ENCODE data around the gene HIRA. TPM values are rescaled to one million over a fixed set of nuclear protein-coding genes. Genes with fewer than 3 reads are reported as not detected.
"Not testable (repeated sequence)": the region's sequence is repeated elsewhere in the genome, so short reads cannot be mapped to it uniquely, and the experiment has no call there.

The HIRA gene
- total RNA-seq, 2 donors from 2014 or later: 23.8 to 25.7 TPM

DNA sequence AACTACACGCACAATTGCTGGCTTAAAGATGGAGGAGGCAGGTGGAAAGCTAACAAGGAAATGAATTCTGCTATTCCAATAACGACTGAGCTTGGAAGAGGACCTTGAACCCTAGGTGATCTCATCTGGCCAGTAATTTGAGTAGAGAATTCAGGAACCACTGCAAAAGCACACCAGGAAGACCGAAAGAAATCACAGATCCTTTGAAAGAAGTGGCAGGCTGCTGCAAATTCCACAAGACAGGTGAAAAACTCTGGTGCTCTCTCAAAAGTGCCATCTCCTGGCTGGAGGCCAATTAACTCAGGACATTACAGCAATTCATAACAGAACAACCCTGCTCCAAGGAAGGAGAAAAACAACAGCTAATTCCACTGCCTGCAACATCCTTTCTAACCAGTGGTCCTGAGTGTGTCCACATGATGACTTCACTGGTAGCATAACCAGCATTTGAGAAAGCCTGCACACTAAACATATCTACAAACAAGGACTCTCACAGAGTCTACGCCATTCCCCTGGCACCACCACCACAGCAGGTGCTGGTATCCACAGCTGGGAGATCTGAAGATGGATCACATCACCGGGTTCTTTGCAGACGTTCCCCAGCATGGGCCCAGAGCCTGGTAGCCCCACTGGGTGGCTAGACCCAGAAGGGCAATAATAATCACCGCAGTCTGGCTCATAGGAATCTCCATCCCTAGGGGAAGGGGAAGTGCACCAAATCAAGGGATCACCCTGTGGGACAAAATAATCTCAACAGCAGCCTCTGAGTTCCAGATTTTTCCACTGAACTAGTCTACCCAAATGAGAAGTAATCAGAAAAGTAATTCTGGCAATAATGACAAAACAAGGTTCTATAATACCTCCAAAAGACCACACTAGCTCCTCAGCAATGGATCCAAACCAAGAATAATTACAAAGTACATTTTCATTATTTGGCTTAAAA lies 95.1 kb downstream of the HIRA start:
- no peak for ATAC-seq (ENCODE audit: insufficient number of reproducible peaks, low FRiP score, low read depth)

DNA sequence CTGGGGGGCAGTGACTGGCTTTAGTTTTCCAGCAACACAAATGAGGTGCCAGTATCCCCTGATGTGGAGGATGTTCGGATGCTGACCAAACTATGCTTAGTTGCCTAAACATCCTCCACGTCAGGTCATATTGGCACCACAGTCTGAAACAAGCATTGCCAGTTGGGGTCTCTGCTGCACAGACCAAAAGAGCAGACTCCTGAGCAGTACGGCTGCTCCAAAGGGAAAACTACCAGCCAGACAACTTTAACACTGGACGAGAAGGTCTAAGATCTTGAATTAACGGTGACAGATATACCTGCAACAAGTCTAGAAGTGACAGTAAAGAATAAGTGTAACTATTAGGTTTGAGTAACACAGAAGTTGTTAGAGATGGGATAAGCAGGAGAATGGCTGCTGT lies 99.6 kb downstream of the HIRA start:
- no peak for ATAC-seq (ENCODE audit: insufficient number of reproducible peaks, low FRiP score, low read depth)
- TF ChIP-seq, protein P1, sequence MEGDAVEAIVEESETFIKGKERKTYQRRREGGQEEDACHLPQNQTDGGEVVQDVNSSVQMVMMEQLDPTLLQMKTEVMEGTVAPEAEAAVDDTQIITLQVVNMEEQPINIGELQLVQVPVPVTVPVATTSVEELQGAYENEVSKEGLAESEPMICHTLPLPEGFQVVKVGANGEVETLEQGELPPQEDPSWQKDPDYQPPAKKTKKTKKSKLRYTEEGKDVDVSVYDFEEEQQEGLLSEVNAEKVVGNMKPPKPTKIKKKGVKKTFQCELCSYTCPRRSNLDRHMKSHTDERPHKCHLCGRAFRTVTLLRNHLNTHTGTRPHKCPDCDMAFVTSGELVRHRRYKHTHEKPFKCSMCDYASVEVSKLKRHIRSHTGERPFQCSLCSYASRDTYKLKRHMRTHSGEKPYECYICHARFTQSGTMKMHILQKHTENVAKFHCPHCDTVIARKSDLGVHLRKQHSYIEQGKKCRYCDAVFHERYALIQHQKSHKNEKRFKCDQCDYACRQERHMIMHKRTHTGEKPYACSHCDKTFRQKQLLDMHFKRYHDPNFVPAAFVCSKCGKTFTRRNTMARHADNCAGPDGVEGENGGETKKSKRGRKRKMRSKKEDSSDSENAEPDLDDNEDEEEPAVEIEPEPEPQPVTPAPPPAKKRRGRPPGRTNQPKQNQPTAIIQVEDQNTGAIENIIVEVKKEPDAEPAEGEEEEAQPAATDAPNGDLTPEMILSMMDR (IDR thresholded peaks at IDR 0.05): no peak
- H3K27me3 ChIP-seq (replicated peaks; ENCODE audit: insufficient read depth): no peaks in the 10 kb centered on the region
- no peak overlapping the region for H3K27ac ChIP-seq
- H3K36me3 ChIP-seq: peaks cover 51% of the 10 kb centered on the region
- H3K9me3 ChIP-seq: peaks cover 19% of the 10 kb centered on the region
- H3K4me3 ChIP-seq: no peak overlapping the region
- DNase-seq (ENCODE audit: low spot score): no peak
- H3K4me1 ChIP-seq (ENCODE audit: control insufficient read depth in 1 of 2, low read depth in 2 of 2): no peaks in the 10 kb centered on the region

More for the DNA sequence above, 95.1 kb downstream of the HIRA start:
- Histone ChIP-seq H3K27me3 (replicated peaks; ENCODE audit: insufficient read depth) (no peaks in the 10 kb centered on the region), H3K9me3 (peaks cover 37% of the 10 kb centered on the region), H3K36me3 (peaks cover 53% of the 10 kb centered on the region), H3K4me1 (ENCODE audit: control insufficient read depth in 1 of 2, low read depth in 2 of 2) (no peaks in the 10 kb centered on the region), H3K27ac (no peak overlapping the region), H3K4me3 (no peak overlapping the region)
- TF ChIP-seq, protein P1 (IDR thresholded peaks at IDR 0.05): no peak
- DNase-seq (ENCODE audit: low spot score): no peak

DNA sequence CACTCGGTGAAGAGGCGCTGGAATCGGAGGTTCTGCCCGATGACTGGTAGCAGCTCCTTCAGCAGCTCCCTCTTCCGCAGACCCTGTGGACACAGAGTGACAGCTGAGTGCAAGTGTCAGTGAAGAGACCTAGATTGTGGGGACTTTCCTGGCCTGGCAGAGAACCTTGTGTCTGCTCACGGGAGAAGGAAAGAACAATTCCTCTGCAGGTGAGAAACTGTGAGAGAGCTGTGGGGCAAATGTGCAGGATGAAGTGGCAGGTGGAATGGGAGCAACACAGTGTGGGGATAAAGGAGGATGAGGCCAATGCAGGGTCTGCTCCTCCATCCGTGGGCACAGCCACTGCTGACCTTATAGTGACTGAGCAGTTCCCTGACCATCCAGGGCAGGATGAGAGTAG lies 100.1 kb downstream of the HIRA start:
- H3K4me1 ChIP-seq (ENCODE audit: control insufficient read depth in 1 of 2, low read depth in 2 of 2): no peaks in the 10 kb centered on the region
- peaks cover 14% of the 10 kb centered on the region for H3K9me3 ChIP-seq
- TF ChIP-seq, protein P1 (IDR thresholded peaks at IDR 0.05): no peak
- no peak overlapping the region for H3K4me3 ChIP-seq
- no peak for DNase-seq (ENCODE audit: low spot score)
- peaks cover 48% of the 10 kb centered on the region for H3K36me3 ChIP-seq
- ATAC-seq (ENCODE audit: insufficient number of reproducible peaks, low FRiP score, low read depth): no peak
- no peaks in the 10 kb centered on the region for H3K27me3 ChIP-seq (replicated peaks; ENCODE audit: insufficient read depth)
- no peak overlapping the region for H3K27ac ChIP-seq

DNA sequence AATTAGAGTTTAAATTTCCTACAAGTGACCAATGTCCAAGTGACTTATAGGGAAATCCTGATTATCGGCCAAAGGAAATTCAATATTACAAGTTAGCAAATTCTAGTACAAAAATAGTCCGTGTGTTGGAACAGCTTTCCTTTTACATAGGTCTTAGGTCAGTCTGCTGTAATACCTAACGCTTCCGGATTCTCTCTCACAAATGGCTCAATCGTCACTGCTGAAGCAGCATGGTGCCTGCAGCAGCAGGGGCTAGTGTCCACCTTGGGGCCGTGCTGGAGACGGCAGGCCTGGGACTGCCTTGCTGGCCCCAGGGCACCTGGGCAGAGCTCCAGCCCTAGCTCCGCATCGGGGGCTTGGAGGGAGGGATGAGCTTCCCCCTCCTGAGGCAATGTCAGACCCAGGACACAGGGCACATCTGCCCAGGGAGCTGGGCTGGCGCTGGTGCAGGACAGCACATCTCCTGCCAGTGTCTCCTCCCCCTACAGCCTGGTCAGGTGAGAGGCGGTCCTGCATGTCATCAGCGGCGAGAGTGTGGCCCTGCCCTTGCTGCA lies 100.6 kb downstream of the HIRA start:
- Histone ChIP-seq H3K36me3 (peaks cover 43% of the 10 kb centered on the region), H3K27ac (no peak overlapping the region), H3K4me3 (no peak overlapping the region), H3K9me3 (peaks cover 14% of the 10 kb centered on the region), H3K27me3 (replicated peaks; ENCODE audit: insufficient read depth) (no peaks in the 10 kb centered on the region), H3K4me1 (ENCODE audit: control insufficient read depth in 1 of 2, low read depth in 2 of 2) (no peaks in the 10 kb centered on the region)
- ATAC-seq (ENCODE audit: insufficient number of reproducible peaks, low FRiP score, low read depth): no peak
- no peak for DNase-seq (ENCODE audit: low spot score)
- TF ChIP-seq, protein P1 (IDR thresholded peaks at IDR 0.05): no peak

DNA sequence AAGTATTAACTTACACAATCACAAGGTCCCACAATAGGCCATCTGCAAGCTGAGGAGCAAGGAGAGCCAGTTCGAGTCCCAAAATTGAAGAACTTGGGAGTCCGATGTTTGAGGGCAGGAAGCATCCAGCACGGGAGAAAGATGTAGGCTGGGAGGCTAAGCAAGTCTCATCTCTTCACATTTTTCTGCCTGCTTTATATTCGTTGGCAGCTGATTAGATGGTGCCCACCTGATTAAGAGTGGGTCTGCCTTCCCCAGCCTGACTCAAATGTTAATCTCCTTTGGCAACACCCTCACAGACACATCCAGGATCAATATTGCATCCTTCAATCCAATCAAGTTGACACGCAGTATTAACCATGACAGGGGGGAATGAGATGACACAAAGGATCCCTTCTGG lies 101.3 kb downstream of the HIRA start:
- H3K27ac ChIP-seq; H3K4me3 ChIP-seq; DNase-seq (ENCODE audit: low spot score); H3K4me1 ChIP-seq (ENCODE audit: control insufficient read depth in 1 of 2, low read depth in 2 of 2); H3K27me3 ChIP-seq (replicated peaks; ENCODE audit: insufficient read depth); ATAC-seq (ENCODE audit: insufficient number of reproducible peaks, low FRiP score, low read depth): not testable (repeated sequence)
- Histone ChIP-seq H3K9me3 (peaks cover 14% of the 10 kb centered on the region), H3K36me3 (peaks cover 37% of the 10 kb centered on the region)
